PFSK-1 (cell line): ENCODE data around the gene TRAK1.

Experiments used
- FOXP2 ChIP-seq: optimal IDR thresholded peaks from 2 replicates; pipeline ENCODE3; 2011; ENCODE audit warnings: borderline replicate concordance, control low read depth, inconsistent platforms; ENCODE audit not compliant: insufficient read depth; ENCODE audit errors: extremely low read length, extremely low read depth
- POLR2AphosphoS5 ChIP-seq: IDR thresholded peaks from 2 replicates; pipeline ENCODE4 v1.6.1; 2012; ENCODE audit warnings: low read depth, mild to moderate bottlenecking, control low read depth, low read length, moderate library complexity
- REST ChIP-seq, 2 experiments: IDR thresholded peaks; 2 replicates each; pipeline versions ENCODE4 v1.6.1 to v1.8.0; 2011 to 2012; ENCODE audit warnings: low read depth in 2 of 2, low read length in 2 of 2, control low read depth in 1 of 2, inconsistent platforms in 1 of 2, mild to moderate bottlenecking in 1 of 2, moderate library complexity in 1 of 2; ENCODE audit not compliant: insufficient read depth in 1 of 2
- SIN3A ChIP-seq: IDR thresholded peaks from 2 replicates; pipeline ENCODE4 v1.6.1; 2012; ENCODE audit warnings: mild to moderate bottlenecking, low read length, moderate library complexity, borderline replicate concordance; ENCODE audit not compliant: insufficient read depth
- TAF1 ChIP-seq: IDR thresholded peaks from 2 replicates; pipeline ENCODE4 v1.6.1; 2012; ENCODE audit warnings: low read length, control low read depth, borderline replicate concordance; ENCODE audit not compliant: insufficient read depth

The TRAK1 gene

GRCh38 chr3:42120866-42121265, 29.7 kb downstream of the TRAK1 start:
- TF ChIP-seq TAF1 (no peak), POLR2AphosphoS5 (no peak), REST (IDR thresholded peaks at IDR 0.05; ENCODE audit: insufficient read depth in 1 of 2, low read depth in 2 of 2, low read length in 2 of 2) (no peak), FOXP2 (no peak), SIN3A (no peak)

- no peak for TF ChIP-seq FOXP2
- TF ChIP-seq REST (IDR thresholded peaks at IDR 0.05; ENCODE audit: insufficient read depth in 1 of 2, low read depth in 2 of 2, low read length in 2 of 2) = no peak
- TF ChIP-seq TAF1 = no peak
- TF ChIP-seq POLR2AphosphoS5 = no peak
- TF ChIP-seq SIN3A = no peak
Measured at GRCh38 chr3:42122261-42123011, 31.3 kb downstream of the TRAK1 start.

GRCh38 chr3:42123012-42123581, 31.9 kb downstream of the TRAK1 start:
- peak; percentile 33; the same call in 1 of the 2 replicates for TF ChIP-seq TAF1
- TF ChIP-seq FOXP2 = no peak

GRCh38 chr3:42123824-42124658, 32.9 kb downstream of the TRAK1 start:
- TF ChIP-seq POLR2AphosphoS5 = no peak
- TF ChIP-seq FOXP2 = no peak
- TF ChIP-seq REST (IDR thresholded peaks at IDR 0.05; ENCODE audit: insufficient read depth in 1 of 2, low read depth in 2 of 2, low read length in 2 of 2) = no peak
- TF ChIP-seq SIN3A = no peak
- TF ChIP-seq TAF1 = no peak

- TF ChIP-seq REST (IDR thresholded peaks at IDR 0.05; ENCODE audit: insufficient read depth in 1 of 2, low read depth in 2 of 2, low read length in 2 of 2) = no peak
- no peak for TF ChIP-seq SIN3A
- no peak for TF ChIP-seq TAF1
- no peak for TF ChIP-seq POLR2AphosphoS5
- TF ChIP-seq FOXP2 = no peak
Measured at GRCh38 chr3:42127226-42127625, 36.1 kb downstream of the TRAK1 start.
